Esophagus mucosa (tissue), 1 donor: ENCODE data around the gene KRI1. TPM values are rescaled to one million over a fixed set of nuclear protein-coding genes. Genes with fewer than 3 reads are reported as not detected.

Source experiments
- ATAC-seq: fragments of 200-7000 bp; cut with Tn5 transposase; one replicate; pipeline ENCODE4 v1.9.1; 2020
- total RNA-seq: library from RNA; stranded (reverse); gene quantifications from one replicate; pipeline ENCODE4 v1.2.4, GENCODE V29; 2023
- donor health status: DM: yes; HTN: yes; CAD: no.

The KRI1 gene
- 22.5 TPM for total RNA-seq

DNA sequence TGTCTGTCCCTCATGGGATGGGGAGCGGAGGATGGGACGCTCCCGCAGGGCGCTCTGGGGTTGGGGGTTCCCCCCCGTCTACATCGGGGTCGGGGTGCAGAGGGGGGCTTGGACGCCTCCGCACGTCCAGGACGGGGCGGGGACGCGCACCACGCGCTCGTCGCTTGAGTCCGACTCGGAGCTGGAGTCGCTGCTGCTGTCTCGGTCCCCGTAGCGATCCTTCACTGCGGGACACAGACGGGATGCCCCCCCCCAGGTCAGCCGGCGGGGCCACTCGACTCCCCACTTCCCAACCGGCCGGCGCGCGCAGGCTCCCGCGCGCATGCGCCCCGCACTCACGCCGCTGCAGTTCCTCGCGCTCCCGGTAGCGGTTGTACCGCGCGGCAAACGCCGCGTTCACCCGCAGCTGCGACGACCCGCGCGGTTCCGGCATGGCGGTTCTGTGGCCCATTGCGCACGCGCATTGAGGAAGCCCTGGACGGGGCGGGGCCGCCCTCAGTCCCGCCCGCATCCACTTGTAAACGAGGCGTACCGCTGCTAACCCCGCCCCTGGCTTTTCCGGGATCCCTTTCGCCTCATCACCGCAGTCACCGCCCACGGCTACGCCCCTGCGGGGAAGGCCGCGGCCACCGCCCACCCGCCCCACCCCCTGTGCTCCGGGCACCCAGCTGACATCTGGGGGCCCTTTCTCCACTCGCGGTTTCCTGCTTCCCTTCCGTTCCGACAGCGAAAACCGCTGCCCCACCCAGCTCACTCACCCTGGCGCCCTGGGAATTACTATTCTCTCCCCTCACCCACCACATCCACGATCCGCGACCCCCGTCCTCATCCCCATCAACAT is at the start of gene KRI1:
TSS of gene KRI1 (minus strand) at position 444 of the 841 bp plus-strand sequence. CDS start at position 433, 11 bp downstream.
- peak; percentile 84 for ATAC-seq

DNA sequence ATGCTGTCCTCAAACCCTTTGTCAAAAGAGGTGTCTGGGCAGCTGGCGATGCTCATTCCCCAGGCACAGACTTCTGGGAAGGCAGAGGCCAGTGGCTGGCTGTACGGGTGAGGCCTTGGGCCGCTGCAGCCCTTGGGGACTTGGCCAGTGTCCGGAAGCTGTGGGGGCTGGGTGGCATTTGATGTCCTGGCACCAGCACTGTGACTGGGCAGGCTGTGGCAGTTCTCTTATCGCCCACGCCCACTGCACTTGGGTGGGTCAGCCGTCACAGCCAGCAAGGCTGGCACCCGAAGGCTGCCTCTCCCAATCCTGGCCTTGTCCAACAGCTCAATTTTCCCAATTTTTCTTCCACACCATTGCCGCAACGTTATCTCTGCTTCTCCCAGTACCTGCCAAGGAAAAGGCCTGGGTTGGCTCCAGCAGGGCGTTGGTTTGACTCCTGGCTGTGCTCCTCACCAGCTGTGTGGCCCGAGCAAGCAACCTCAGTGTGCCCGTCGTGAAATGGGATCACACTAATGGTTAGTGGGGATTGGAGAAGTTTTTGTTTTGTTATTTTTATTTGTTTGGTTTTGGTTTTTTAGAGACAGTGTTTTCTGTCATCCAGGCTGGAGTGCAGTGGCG is 46.8 kb upstream of the KRI1 start:
- ATAC-seq: peak; percentile 60

DNA sequence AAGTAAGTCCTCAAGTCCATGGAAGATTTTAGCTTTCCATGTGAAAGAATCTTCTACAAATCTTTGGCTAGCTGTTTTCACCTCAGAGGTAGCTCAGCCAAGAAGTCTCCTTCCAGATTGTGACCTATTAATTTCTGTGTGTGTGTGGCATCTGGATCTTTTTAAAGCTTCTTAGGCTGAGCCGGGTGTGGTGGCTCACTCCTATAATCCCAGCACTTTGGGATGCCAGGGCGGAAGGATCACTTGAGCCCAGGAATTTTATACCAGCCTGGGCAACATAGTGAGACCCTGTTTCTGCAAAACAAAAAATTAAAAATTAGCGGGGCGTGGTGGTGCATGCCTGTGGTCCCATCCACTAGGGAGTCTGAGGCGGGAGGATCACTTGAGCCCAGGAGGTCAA is 46.1 kb upstream of the KRI1 start:
- no peak for ATAC-seq

DNA sequence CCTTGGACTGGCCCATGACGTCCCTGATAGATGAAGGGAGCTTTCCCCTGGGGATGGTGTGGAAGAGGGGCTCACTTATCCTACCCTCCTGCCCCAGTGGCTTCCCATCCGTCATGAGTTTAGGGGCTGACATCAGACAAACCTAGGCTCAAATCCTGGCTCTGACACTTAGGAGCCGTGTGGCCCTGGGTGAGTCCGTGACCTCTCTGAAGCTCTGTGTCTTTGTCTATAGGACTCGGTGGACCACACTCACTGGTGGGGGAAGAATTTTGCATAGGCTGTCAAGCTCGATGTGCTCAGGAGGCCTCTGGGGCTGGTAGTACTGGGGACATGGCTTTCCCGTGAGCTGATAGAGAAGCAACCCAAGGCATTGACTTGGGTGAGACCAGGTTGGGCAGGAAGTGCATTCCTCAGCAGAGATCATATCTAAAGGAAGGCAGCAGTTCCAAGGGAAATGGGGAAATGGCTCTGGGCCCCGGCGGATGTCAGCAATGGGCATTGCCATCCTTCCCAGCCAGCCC is 38.7 kb upstream of the KRI1 start:
- ATAC-seq: peak; percentile 36

DNA sequence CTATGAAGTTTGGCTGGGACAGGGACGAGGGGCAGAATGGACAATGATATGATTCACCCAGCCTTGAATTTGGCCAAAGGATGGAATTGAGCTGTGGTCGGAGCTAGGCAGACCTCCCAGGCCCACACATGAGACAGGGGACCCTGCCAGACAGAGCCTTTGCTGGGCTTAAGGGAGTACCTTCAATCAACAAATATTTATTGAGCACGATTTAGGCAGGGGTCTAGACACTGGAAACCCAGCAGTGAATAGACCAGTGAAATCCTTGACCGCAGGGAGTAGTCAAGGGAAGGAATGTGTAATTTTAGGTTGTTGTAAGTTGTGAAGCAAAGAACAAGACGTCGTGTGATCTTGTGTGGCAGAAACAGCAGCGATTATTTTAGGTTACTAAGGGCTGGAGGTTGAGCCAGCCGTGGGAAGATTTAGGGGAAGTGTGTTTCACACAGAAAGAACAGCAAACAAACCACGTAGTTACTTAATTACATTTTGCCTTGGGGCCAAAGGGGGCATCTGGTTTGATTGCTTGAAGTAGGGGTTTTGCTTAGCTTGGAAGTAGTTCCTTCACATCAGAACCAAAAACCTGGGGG is 38.2 kb upstream of the KRI1 start:
- ATAC-seq: peak; percentile 3

DNA sequence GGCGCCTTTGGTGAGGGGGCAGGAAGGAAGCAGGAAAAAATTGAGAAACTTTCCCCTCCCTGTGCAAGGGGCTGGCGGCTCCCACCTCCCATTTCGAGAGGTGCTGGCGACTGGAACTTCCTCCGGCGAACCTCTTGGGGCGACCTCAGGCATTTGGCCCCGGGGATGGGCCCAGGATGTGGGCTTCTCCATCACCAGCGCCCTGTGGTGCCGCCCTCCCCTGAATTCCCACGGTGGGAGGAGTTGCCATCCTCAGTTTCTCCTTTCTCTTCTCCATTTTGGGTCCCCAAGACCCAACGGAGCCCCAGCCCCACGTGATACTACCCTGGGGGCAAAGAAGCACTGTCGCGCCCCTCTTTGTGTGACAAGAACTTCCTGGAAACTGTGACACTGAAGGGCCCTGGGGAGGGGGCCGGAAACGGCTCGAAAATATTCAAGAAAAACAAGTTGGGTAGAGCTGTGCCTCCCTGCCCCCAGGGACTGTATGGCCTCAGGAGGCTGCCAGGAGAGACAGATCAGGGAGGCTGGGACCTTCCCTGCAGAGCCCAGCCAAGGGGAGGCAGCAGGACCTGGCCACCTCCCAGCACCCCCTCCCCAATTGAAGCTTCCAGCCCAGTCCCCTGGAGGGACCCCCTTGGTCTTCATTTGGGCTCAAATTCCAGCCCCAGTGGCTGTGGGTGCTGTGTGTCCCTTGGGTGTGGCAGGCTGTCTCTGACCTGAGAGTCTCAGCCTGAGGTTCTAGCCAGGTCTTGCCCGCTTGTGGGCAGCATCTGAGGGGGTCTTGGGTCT is 37.5 kb upstream of the KRI1 start:
- peak; percentile 57 for ATAC-seq

DNA sequence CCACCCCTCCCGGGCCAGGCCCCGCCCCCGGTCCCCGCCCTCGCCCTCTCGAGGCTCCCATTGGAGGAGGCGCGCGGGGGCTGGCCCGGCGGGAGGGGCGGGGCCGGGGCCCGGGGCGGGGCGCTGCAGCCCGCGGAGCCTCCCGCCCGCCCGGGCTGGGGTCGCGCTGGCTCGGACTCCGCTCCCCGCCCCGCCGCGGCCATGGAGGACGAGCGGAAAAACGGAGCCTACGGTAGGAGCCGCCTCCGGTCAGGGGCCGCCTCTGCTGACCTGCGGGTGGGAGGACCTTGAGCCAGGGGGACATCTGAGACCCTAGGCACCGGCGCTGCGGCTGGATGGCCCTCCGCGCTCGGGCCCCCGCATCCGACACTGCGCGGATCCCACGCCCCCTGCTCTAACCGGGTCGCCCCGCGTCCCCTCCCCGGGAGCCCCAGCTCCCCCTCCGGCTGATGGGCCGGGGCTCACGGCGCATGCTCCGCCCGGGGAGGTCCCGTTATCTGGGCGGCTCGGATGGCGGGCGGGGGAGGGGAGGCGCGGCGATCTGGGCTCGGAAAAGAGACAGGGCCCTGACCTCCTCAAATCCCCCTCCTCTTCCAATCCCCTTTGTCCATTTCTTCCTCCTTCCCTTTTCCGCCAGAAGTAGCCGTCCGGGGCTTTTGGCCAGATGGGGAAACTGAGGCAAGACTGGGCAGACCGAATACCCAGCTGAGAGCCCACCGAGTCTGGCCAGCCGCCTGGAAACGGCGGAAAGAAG is 36.7 kb upstream of the KRI1 start:
- peak; percentile 95 for ATAC-seq

DNA sequence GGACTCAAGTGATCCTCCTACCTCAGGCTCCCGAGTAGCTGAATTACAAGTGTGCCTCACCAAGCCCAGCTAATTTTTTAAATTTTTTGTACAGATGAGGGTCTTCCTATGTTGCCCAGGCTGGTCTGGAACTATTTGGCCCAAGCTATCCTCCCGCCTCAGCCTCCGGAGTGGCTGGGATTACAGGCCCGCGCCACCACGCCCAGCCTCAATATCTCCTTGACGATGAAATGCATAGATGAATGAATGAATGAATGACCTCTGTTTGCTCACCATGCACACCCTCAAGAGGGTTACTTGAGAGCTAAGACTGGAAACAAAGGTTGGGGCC is 36.2 kb upstream of the KRI1 start:
- ATAC-seq: no peak

DNA sequence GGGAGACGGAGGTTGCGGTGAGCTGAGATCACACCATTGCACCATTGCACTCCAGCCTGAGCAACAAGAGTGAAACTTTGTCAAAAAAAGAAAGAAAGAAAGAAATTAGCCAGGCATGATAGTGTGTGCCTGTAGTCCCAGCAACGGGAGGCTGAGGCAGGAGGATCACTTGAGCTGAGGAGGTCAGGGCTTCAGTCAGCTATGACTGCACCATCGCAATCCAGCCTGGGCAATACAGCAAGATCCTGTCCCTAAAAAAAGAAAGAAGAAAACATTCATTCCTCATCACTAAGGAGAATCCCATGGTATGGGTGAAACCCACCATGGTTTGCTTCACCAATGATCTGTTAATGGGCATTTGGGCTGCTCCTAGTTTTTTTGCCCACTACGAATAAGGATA is 34.3 kb upstream of the KRI1 start:
- no peak for ATAC-seq

DNA sequence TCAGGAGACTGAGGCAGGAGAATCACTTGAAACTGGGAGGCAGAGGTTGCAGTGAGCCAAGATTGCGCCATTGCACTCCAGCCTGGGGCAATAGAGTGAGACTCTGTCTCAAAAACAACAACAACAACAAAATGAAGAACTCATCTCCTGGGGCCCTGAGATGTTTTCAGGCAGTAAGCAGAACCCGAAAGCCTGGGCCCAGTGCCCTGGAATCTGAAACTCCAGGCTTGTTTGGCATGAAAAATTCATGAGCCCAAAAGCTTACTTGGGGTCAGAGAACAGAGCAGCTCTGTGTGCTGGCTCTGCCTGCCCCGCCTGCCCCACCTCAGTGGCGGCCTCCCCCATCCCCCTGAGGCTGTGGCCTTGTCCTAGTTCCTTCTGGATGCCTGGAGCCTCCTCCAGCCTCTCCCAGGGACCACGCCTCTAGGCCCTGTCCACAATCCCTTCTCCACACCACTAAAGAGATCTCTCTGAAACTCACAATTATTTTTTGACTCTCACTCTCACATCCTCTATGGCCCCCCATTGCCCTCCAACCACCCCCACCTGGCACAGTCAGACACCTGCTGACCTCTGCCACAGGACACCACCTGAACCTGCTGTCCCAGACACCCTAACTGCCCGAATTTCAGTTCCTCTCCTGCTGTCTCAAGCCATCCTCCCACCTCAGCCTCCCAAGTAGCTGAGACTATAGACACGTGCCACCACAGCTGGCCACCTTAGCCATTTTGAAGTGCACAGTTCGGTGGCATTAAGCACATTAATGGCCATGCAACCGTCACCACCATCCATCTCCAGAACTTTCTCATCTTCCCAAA is 28.2 kb upstream of the KRI1 start:
- ATAC-seq: peak; percentile 31

DNA sequence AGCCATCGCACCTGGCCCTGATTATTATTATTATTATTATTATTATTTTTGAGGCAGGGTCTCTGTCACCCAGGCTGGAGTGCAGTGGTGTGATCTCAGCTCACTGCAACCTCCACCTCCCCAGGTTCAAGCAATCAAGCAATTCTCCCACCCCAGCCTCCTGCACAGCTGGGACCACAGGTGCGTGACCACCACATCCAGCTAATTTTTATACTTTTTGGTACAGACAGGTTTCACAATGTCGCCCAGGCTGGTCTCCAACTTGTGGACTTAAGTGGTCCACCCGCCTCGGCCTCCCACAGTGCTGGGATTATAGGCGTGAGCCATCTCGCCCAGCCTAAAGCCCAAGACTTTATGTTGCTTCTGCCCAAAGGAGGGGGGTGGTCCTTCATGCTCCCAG is 27.3 kb upstream of the KRI1 start:
- ATAC-seq: no peak

DNA sequence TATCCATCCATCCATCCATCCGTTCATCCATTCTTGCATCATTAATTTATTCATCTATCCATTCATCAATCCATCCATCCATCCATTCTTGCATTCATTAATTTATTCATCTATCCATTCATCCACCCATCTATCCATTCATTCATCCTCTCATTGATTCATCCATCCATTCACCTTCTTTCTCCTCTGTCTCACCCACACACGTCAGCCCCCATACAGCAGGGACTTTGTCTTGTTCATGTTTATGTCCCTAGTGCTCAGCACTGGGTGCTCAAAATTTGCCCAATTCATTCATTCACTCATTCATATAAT is 22.0 kb upstream of the KRI1 start:
- no peak for ATAC-seq

DNA sequence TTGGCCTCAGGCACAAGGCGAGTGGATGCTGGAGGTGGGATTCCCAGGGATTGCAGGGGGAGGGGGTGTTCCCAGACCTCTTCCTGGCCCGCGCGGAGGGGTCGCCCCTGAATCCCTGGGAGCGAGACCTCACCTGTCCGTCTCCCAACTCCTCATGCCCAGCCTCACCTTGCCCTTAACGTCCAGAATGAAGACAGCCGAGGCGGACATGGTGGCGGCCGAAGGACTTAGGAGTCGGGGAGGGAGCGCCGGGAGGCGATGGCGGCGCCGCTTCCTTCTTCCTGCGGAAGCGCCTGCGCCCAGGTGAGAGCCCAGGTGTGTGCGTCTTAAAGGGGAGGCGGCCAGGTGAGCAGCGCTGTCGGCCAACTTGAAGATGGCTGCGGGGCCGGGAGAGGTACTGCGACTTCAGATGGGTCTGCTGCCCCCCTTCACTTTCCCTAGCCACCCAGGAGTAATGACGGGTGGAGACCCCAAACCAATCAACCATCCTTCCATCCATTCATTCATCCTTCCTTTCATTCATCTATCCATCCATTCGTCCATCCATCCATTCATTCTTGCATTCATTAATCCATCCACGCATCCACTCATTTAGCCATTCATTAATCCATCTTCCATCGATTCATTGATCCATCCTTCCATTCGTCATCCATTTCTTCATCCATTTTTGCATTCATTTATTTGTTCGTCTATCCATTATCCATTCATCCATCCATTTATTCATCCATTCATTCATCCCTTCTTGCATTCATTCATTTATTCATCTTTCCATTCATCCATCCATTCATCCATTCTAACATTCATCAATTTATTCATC is 21.4 kb upstream of the KRI1 start, which contains the start of gene AP1M2:
TSS of gene AP1M2 (minus strand) at position 291 of the 817 bp plus-strand sequence. CDS start at position 210, 81 bp downstream.
- ATAC-seq: peak; percentile 75

DNA sequence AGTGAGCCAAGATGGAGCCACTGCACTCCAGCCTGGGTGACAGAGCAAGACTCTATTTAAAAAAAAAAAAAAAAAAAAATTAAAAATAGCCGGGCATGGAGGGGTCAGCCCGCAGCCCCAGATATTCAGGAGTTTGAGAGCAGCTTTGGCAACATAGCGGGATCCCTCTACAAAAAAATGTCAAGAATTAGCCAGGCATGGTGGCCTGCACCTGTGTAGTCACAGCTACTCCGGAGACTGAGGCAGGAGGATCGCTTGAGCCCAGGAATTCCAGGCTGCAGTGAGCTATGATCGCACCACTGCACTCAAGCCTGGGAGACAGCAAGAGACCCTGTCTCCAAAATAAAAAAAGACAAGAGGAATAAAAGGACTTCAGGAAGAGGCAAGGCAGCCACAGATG is 20.6 kb upstream of the KRI1 start:
- ATAC-seq: no peak

DNA sequence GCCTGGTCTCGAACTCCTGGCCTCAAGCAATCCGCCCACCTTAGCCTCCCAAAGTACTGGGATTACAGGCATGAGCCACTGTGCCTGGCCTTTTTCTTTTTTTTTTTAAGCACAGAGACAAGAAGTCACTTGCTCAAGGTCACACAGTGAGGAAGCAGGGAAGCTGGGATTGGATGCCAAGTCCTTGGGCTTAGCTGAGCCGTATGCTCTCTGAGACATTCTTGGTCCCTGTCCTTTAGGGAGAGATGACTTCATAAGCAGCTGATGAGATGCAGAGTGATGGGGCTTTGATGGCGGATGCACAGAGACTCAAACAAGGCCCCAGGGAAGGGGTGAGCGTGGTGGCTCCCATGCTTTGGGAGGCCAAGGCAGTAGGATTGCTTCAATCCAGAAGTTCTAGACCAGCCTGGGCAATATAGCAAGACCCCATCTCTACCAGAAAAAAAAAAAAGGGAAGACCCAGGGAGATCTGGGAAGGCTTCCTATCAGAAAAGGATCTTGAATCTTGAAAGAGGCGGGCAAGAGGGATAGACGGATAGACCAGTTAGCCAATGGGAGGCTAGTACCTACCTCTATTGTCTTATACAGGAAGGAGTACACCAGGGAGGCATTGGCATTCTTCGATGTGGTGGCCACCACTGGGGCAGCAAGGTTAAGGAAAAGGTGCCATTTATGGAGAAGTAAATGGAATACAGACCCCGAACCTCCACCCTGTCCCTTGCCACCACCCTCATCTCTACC is 17.4 kb upstream of the KRI1 start:
- no peak for ATAC-seq

DNA sequence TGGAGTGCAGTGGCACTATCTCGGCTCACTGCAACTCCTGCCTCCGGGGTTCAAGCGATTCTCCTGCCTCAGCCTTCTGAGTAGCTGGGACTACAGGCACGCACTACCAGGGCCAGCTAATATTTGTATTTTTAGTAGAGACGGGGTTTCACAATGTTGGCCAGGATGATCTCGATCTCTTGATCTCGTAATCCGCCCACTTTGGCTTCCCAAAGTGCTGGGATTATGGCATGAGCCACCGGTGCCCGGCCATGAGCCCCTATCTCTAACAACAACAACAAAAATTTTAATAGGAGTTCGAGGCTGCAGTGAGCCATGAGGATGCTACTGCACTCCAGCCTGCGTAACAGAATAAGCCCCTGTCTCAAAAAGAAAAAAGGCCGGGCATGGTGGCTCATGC is 16.3 kb upstream of the KRI1 start:
- ATAC-seq: no peak

DNA sequence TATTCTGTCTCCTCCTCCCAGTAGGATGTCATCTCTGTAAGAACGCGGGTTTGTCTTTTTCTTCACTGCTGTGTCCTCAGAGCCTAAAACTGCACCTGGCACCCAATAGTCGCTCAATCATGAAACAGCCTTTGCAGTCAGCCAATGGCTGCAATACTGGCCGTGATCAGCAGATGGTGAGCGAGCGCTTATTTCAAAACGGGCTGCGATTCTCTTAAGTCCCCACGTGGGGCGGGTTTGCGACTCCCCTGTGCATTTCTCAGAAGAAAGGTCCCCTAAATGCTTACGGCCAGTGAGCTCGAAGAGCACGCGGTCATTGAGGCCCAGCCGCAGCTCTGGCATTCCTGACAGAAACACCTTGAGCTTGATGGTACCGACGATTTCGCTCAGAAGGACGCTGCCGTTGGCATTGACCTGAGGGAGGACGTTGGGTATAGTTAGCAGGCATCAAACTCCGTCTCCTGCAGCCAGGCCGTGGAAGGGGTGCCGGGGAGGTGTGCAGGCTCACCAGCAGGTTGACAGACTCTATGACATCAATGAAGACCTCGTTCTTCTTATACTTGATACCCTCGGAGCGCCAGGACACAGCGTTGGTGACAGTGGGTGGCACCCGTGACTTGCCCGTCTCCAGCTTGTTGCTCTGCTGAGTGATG is 15.3 kb upstream of the KRI1 start:
- peak; percentile 90 for ATAC-seq

DNA sequence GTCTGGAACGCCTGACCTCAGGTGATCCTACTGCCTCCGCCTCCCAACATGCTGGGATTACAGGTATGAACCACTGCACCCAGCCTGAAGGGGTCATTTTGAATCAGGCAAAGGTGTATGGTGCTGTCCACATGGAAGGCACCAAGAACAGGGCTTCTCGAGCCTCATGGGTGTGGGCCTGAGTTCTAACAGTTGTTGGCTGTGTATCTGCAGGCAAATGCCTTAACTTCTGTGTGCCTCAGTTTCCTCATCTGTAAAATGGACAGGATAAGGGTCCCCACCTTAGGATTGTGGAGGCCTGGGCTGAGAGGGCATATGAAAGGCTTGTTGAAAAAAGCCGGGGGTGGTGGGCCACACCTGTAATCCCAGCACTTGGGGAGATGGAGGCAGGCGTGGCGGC is 12.1 kb upstream of the KRI1 start:
- ATAC-seq: no peak
